Activated CD4-positive, alpha-beta memory T cell treated with anti-CD3 and anti-CD28 coated beads for 36 hours (primary cell): ENCODE measurements around the gene ASB2. TPM values are rescaled to one million over a fixed set of nuclear protein-coding genes. Genes with fewer than 3 reads are reported as not detected.

Experiments
- CTCF ChIA-PET: fragments of 350-600 bp; sonication (Branson Sonifier 250); formaldehyde crosslinking; loops from one replicate; lab custom pipeline; 2021; ENCODE audit warnings: antibody characterized with exemption, inconsistent platforms; lab: Charles Lee
- POLR2A ChIA-PET: fragments of 350-600 bp; sonication (Branson Sonifier 250); formaldehyde crosslinking; loops from one replicate; lab custom pipeline; 2021; ENCODE audit warnings: antibody characterized with exemption; lab: Charles Lee
- DNase-seq: peaks from one replicate; pipeline ENCODE4 v3.0.0-alpha.2; 2020
- H3K27ac Mint-ChIP-seq: one replicate; pipeline ENCODE4 v1.8.0; 2021; ENCODE audit warnings: mixed read lengths
- H3K27me3 Mint-ChIP-seq: one replicate; pipeline ENCODE4 v1.8.0; 2021; ENCODE audit warnings: mixed read lengths
- H3K36me3 Mint-ChIP-seq: one replicate; pipeline ENCODE4 v1.8.0; 2021; ENCODE audit warnings: mixed read lengths
- H3K4me1 Mint-ChIP-seq: one replicate; pipeline ENCODE4 v1.8.0; 2021; ENCODE audit warnings: low read depth, mixed read lengths
- H3K4me3 Mint-ChIP-seq: one replicate; pipeline ENCODE4 v1.8.0; 2021; ENCODE audit warnings: mild to moderate bottlenecking, mixed read lengths
- H3K9me3 Mint-ChIP-seq: one replicate; pipeline ENCODE4 v1.8.0; 2021; ENCODE audit warnings: mixed read lengths
- intact Hi-C: fragments of 100-400 bp; cut with micrococcal nuclease; formaldehyde crosslinking; loops from one replicate; pipeline ENCODE4 v1.15.1; 2023
- total RNA-seq, 2 experiments: library from RNA; stranded (reverse); gene quantifications; one replicate each; pipeline ENCODE4 v1.2.3, GENCODE V29; 2021

The ASB2 gene
- total RNA-seq, 2 experiments from 2014 or later = 40.6 to 44.6 TPM

- no peak for DNase-seq
- Mint-ChIP-seq H3K9me3 (no peaks in the 10 kb centered on the region), H3K27me3 (peaks cover 12% of the 10 kb centered on the region), H3K36me3 (no peaks in the 10 kb centered on the region), H3K4me1 (no peaks in the 10 kb centered on the region), H3K27ac (no peak overlapping the region), H3K4me3 (no peak overlapping the region)
- intact Hi-C loops = no loop called here
- ChIA-PET POLR2A (no interaction called here), CTCF (interaction anchor here (2.2 kb wide), 1 partner anchor 246 kb away, joined by 6 read pairs; no protein-coding TSS in a partner anchor)
Measured at GRCh38 chr14:93901813-93902212, 74.6 kb downstream of the ASB2 start.

GRCh38 chr14:93898731-93899130 is 77.6 kb downstream of the ASB2 start:
- ChIA-PET POLR2A (interaction anchor here (1.1 kb wide), 1 partner anchor 14 kb away, joined by 3 read pairs; no protein-coding TSS in a partner anchor), CTCF (interaction anchor here (1.3 kb wide), 1 partner anchor 238 kb away, joined by 3 read pairs; no protein-coding TSS in a partner anchor)
- H3K4me1 Mint-ChIP-seq = no peaks in the 10 kb centered on the region
- H3K9me3 Mint-ChIP-seq = no peaks in the 10 kb centered on the region
- H3K4me3 Mint-ChIP-seq = no peak overlapping the region
- DNase-seq = no peak
- intact Hi-C loops = no loop called here
- H3K27me3 Mint-ChIP-seq = peaks cover 12% of the 10 kb centered on the region
- H3K36me3 Mint-ChIP-seq = no peaks in the 10 kb centered on the region
- no peak overlapping the region for H3K27ac Mint-ChIP-seq

DNA sequence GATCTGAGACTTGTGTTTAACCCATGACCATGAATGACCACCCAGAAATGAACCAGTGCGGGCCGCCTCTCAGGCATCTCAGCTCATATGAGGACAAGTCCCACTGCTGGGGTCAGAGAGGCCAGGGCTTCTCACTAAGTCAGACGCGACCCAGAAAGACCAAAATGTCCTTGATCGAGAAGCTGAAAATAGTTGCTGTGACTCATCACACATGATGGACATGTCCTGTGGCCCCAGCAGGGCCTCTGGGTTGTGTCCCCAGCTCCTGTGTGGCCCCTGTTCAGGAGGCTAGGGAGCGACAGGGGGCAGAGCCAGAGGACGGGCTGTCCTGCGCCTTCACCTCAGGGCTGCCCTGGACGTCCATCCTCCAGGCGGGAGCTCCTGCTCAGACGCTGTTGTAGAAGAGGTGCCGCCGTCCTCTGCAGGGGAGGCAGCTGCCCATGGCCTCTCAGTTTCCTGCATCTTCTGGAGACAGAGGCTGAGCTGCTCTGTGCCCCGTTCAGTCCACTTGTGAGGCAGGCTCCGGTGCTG is 78.2 kb downstream of the ASB2 start:
- no peak overlapping the region for H3K4me3 Mint-ChIP-seq
- ChIA-PET CTCF (interaction anchor here (1.3 to 1.7 kb wide), 2 partner anchors 9 to 239 kb away, joined by 3 to 7 read pairs; no protein-coding TSS in a partner anchor), POLR2A (interaction anchor here (1.1 kb wide), 1 partner anchor 13 kb away, joined by 3 read pairs; no protein-coding TSS in a partner anchor)
- H3K27me3 Mint-ChIP-seq = peaks cover 8% of the 10 kb centered on the region
- DNase-seq = no peak
- H3K36me3 Mint-ChIP-seq = no peaks in the 10 kb centered on the region
- intact Hi-C loops = no loop called here
- H3K27ac Mint-ChIP-seq = no peak overlapping the region
- H3K9me3 Mint-ChIP-seq = no peaks in the 10 kb centered on the region
- H3K4me1 Mint-ChIP-seq = no peaks in the 10 kb centered on the region

DNA sequence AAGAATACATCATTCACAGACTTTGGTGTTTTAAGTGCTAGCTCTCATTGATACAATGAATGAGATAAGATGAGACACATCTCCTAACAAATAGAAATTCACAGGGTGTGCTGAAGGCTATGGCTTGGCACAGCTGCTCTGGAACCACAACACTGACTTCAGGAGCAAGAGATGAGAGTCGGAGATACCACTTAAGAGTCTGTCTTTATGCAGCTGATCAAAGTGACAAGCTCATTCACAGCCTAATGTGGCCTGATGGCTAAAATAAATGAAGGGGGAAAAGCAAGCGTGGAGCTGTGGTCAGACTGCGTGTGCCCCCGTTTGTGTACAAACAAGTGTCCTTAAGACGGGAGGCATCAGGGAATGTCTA is 78.9 kb downstream of the ASB2 start:
- ChIA-PET POLR2A (no interaction called here), CTCF (interaction anchor here (1.3 to 1.7 kb wide), 2 partner anchors 9 to 239 kb away, joined by 3 to 7 read pairs; no protein-coding TSS in a partner anchor)
- no peaks in the 10 kb centered on the region for H3K9me3 Mint-ChIP-seq
- intact Hi-C loops = no loop called here
- no peak overlapping the region for H3K4me3 Mint-ChIP-seq
- H3K27me3 Mint-ChIP-seq = peaks cover 2% of the 10 kb centered on the region
- H3K4me1 Mint-ChIP-seq = no peaks in the 10 kb centered on the region
- no peak overlapping the region for H3K27ac Mint-ChIP-seq
- no peaks in the 10 kb centered on the region for H3K36me3 Mint-ChIP-seq
- no peak for DNase-seq

GRCh38 chr14:93895023-93895604 is 81.3 kb downstream of the ASB2 start:
- ChIA-PET POLR2A (no interaction called here), CTCF (interaction anchor here (0.6 to 3.0 kb wide), 6 partner anchors 10 to 240 kb away, joined by 3 to 12 read pairs (median 3); no protein-coding TSS in a partner anchor)
- no peak overlapping the region for H3K27ac Mint-ChIP-seq

GRCh38 chr14:93893661-93894261 is 82.6 kb downstream of the ASB2 start:
- intact Hi-C loops = loop anchor here (1.0 to 5.0 kb wide), 2 partner anchors 86 to 238 kb away; no protein-coding TSS in a partner anchor
- CTCF ChIA-PET = interaction anchor here (0.8 to 3.0 kb wide), 5 partner anchors 30 to 241 kb away, joined by 3 to 12 read pairs (median 4); no protein-coding TSS in a partner anchor
- Mint-ChIP-seq H3K27me3 (peaks cover 15% of the 10 kb centered on the region), H3K4me3 (no peak overlapping the region), H3K27ac (no peak overlapping the region), H3K9me3 (no peaks in the 10 kb centered on the region), H3K36me3 (no peaks in the 10 kb centered on the region), H3K4me1 (no peaks in the 10 kb centered on the region)
- DNase-seq = no peak
- POLR2A ChIA-PET = no interaction called here

More at GRCh38 chr14:93895023-93895604, 81.3 kb downstream of the ASB2 start:
- H3K27me3 Mint-ChIP-seq = peaks cover 9% of the 10 kb centered on the region
- intact Hi-C loops = no loop called here
- DNase-seq = no peak
- no peaks in the 10 kb centered on the region for H3K4me1 Mint-ChIP-seq
- no peaks in the 10 kb centered on the region for H3K36me3 Mint-ChIP-seq
- H3K9me3 Mint-ChIP-seq = no peaks in the 10 kb centered on the region
- H3K4me3 Mint-ChIP-seq = no peak overlapping the region

- intact Hi-C loops = loop anchor here (1.0 to 5.0 kb wide), 2 partner anchors 86 to 238 kb away; no protein-coding TSS in a partner anchor
- H3K4me1 Mint-ChIP-seq = no peaks in the 10 kb centered on the region
- CTCF ChIA-PET = interaction anchor here (0.8 to 1.2 kb wide), 5 partner anchors 16 to 241 kb away, joined by 3 to 4 read pairs (median 4); no protein-coding TSS in a partner anchor
- no peaks in the 10 kb centered on the region for H3K36me3 Mint-ChIP-seq
- no peak overlapping the region for H3K27ac Mint-ChIP-seq
- H3K4me3 Mint-ChIP-seq = no peak overlapping the region
- peak; percentile 76 for DNase-seq
- H3K27me3 Mint-ChIP-seq = peaks cover 15% of the 10 kb centered on the region
- POLR2A ChIA-PET = no interaction called here
- no peaks in the 10 kb centered on the region for H3K9me3 Mint-ChIP-seq
Measured at GRCh38 chr14:93892923-93893558, 83.3 kb downstream of the ASB2 start.

GRCh38 chr14:93892505-93892839 is 83.9 kb downstream of the ASB2 start:
- Mint-ChIP-seq H3K4me3 (no peak overlapping the region), H3K4me1 (no peaks in the 10 kb centered on the region), H3K27ac (no peak overlapping the region), H3K9me3 (no peaks in the 10 kb centered on the region), H3K36me3 (no peaks in the 10 kb centered on the region), H3K27me3 (peaks cover 15% of the 10 kb centered on the region)
- ChIA-PET POLR2A (no interaction called here), CTCF (interaction anchor here (0.7 to 1.2 kb wide), 6 partner anchors 9 to 237 kb away, joined by 3 to 6 read pairs (median 4); no protein-coding TSS in a partner anchor)
- DNase-seq = no peak
- intact Hi-C loops = loop anchor here (5.0 kb wide), 1 partner anchor 85 kb away; no protein-coding TSS in a partner anchor

- Mint-ChIP-seq H3K9me3 (no peaks in the 10 kb centered on the region), H3K4me1 (no peaks in the 10 kb centered on the region), H3K4me3 (no peak overlapping the region), H3K36me3 (no peaks in the 10 kb centered on the region), H3K27ac (no peak overlapping the region), H3K27me3 (peaks cover 20% of the 10 kb centered on the region)
- CTCF ChIA-PET = interaction anchor here (0.7 to 1.2 kb wide), 6 partner anchors 8 to 236 kb away, joined by 3 to 6 read pairs (median 4); no protein-coding TSS in a partner anchor
- intact Hi-C loops = loop anchor here (5.0 kb wide), 1 partner anchor 85 kb away; no protein-coding TSS in a partner anchor
- DNase-seq = no peak
- POLR2A ChIA-PET = no interaction called here
Measured at GRCh38 chr14:93891756-93892504, 84.4 kb downstream of the ASB2 start.

- intact Hi-C loops = loop anchor here (5.0 kb wide), 1 partner anchor 83 kb away; no protein-coding TSS in a partner anchor
- Mint-ChIP-seq H3K9me3 (peaks cover 3% of the 10 kb centered on the region), H3K27ac (no peak overlapping the region), H3K4me1 (peaks cover 1% of the 10 kb centered on the region), H3K36me3 (no peaks in the 10 kb centered on the region), H3K4me3 (no peak overlapping the region), H3K27me3 (peaks cover 21% of the 10 kb centered on the region)
- POLR2A ChIA-PET = no interaction called here
- CTCF ChIA-PET = no interaction called here
- DNase-seq = no peak
Measured at GRCh38 chr14:93889739-93890483, 86.5 kb downstream of the ASB2 start.
